IPS DF 4.7 (cell line): ENCODE results near the gene MCC.

Experiments used
- DNase-seq: peaks from one replicate; pipeline ENCODE4 v3.0.0-alpha.2; 2013; ENCODE audit warnings: low spot score; ENCODE audit errors: extremely low read depth

MCC gene

GRCh38 chr5:113249206-113249605, 239.0 kb downstream of the MCC start:
- no peak for DNase-seq

- no peak for DNase-seq
These were observed 241.8 kb downstream of the MCC start for GRCh38 chr5:113246361-113246870.

GRCh38 chr5:113245427-113246225, 242.6 kb downstream of the MCC start:
- DNase-seq: no peak

GRCh38 chr5:113244966-113245365, 243.3 kb downstream of the MCC start:
- DNase-seq: no peak

GRCh38 chr5:113243349-113243664, 244.9 kb downstream of the MCC start:
- no peak for DNase-seq

GRCh38 chr5:113242481-113243348, 245.5 kb downstream of the MCC start:
- no peak for DNase-seq

DNA sequence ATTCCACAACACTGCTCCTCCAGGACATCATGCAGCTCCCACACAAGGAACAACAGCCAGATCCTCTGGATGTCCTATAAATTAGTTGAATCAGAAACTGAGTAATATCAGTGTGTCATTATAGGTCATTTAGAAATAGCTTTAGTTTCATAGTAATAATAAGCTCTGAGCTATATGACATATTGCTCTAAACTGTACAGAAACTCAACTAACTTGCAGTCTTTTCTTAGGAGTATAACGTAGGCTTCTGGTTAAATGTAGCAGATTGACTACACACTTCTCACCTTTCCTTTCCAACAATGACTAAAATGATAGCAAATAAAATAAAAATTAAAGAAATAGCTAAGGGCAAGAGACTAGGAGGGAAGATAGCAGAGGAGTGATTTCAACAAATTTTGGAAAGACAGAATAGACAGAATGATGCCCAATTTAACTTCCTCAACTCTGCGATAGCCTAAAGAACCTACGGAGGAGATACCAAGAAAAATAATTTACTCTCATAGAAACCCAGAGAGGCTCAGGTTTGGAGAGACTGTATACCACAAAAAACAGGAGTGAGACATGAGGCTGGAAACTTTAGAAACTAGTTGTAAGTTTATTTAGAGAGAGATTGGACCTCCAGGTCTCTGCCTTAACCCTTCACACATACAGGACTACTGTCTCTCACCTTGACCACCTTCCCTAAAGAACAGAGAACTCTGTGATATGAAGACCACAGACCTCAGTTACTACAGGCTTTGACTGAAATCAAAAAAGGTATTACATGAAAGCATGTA, 247.1 kb downstream of the MCC start:
- DNase-seq: no peak

DNA sequence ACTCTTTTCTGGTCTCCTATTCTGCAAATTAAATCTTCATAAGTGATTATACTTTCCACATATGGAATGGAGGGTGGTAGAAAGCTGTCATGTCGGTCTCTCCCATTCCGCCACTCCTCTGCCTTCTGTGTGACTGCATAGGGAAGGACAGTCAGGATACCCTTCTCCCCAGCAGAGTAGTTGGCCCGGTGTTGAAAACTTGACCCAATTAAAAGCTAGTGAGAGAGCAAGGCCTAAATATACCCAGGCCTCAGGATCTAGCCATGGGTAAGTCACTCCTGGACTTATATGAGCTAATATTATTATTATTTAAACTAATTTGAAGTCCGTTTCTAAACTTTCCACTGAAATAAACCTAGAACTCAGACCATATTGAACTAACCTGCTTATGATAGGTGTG, 248.2 kb downstream of the MCC start:
- DNase-seq: no peak

DNA sequence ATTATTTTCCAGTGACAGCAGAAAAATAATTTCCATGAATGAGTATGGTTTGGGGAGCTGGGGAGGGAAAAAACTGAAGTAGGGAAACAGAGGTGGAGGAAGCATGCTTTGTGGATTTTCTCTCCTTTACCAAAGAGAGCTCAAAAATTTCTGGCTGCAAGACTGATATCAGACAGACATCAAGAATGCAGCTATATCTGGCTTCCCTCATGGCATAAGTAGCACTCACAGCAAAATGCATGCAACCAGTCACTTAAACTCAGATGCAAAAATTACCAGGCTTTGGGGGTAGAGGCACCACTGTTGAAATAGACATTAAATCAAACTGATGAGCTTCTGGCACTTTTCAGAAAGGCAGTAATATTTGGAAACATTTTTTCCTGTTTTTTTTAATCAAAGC, 250.4 kb downstream of the MCC start:
- no peak for DNase-seq

- no peak for DNase-seq
These were observed 251.5 kb downstream of the MCC start for GRCh38 chr5:113236536-113237288.

- DNase-seq: no peak
These were observed 252.4 kb downstream of the MCC start for GRCh38 chr5:113235884-113236283.

GRCh38 chr5:113234546-113234945, 253.7 kb downstream of the MCC start:
- no peak for DNase-seq

GRCh38 chr5:113233606-113234005, 254.6 kb downstream of the MCC start:
- no peak for DNase-seq

DNA sequence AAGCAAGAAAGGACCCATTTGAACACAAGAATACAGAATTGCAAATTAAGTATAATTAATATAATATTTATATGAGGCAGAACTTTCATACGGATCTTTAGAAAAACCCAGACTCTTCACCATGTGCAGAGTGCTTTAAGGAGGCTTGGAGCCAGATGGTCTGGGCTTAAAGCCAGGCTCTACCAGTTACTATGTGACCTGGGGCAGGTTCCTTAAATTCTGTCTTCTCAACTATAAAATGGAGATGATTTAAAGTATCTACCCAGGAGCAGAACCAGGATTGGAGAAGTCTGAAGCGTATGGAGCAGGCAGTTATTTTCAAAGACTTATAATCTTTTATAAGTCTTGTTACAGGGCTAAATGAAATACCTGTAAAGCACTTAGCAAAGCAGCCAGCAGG, 255.6 kb downstream of the MCC start:
- no peak for DNase-seq

GRCh38 chr5:113232221-113232620, 256.0 kb downstream of the MCC start:
- no peak for DNase-seq

GRCh38 chr5:113231653-113232000, 256.6 kb downstream of the MCC start:
- no peak for DNase-seq

DNA sequence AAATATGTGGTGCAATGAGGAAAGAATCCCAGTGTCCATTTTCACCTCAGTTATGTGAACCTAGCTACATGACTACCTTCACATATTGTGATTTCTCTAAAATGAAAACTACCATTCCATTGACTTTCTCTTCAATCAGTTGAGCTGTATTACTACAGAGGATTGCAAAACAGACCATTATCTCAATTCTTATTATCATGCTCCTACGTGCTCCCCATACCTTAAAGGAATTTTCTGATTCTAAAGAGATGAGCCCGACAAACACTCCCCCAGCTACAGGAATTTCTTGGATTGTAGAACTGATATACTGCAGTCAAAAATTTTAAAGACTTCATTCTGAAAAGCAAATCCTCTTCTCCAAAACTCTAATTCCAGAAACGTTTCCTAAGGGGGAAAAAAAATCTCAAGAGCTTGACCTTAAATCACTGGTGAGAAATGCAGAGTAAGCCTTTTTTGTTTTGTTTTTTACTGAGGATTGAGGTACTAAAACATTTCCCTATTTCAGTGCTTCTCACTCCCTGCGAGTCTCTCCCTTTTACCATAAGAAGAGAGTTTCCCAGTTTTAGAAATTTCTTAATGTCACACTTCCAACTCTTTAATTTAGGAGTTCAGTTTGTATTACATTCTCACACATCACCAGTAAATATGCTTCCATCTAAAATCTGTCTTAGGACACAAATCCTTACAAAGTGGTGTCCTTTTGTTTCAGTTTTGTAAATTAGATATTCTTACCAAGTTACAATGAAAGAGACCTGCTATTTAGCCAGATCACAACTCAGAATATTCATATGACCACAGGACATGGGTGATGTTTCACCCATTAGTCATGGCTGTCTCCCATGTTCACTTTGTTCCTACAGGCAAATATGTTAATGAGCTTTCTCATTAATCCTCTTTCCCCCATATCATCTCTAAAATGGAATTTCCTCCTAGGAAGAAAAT, 257.3 kb downstream of the MCC start:
- no peak for DNase-seq

DNA sequence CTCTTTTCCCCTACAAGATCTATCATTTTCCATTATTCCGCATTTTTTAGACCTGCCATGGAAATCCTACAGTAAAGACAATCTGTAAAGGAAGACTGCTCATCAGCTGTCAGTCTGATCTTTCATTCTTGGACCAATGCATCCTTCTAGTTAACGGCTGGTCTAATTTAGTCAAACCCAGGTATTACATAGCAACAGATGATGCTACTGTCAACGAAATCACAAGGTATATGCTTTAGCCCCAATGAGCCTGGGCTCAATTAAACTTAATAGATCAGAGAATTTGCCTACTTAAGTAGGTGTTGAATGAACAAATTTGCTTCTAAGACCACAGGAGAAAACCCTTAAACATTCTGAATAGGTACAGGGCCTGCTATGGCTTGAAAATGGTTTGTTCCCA, 260.5 kb downstream of the MCC start:
- no peak for DNase-seq

- DNase-seq: no peak
These were observed 262.0 kb downstream of the MCC start for GRCh38 chr5:113226116-113226736.

- DNase-seq: no peak
These were observed 263.0 kb downstream of the MCC start for GRCh38 chr5:113225259-113225658.
